Endothelial cell of umbilical vein (primary cell): ENCODE data around the gene MTG1. TPM values are rescaled to one million over a fixed set of nuclear protein-coding genes. Genes with fewer than 3 reads are reported as not detected.

Experiments
- BruUV-seq: library from RNA; stranded (reverse); fragments of 400-500 nt; replicated peaks from 2 replicates; lab custom pipeline; 2021; lab: Mats Ljungman, UMichigan
- CTCF ChIA-PET: fragments of 300-600, 350-600 bp; sonication (Branson Sonifier 250); formaldehyde crosslinking; loops from one replicate; lab custom pipeline; 2021; ENCODE audit warnings: antibody characterized with exemption, inconsistent platforms; lab: Charles Lee
- POLR2A ChIA-PET: fragments of 300-600, 350-600 bp; sonication (Branson Sonifier 250); formaldehyde crosslinking; loops from one replicate; lab custom pipeline; 2021; ENCODE audit warnings: antibody characterized with exemption, inconsistent platforms; lab: Charles Lee
- DNase-seq: peaks from one replicate; pipeline ENCODE4 v3.0.0-alpha.2; 2011; ENCODE audit warnings: low read depth, low spot score
- FAIRE-seq: peaks from 2 replicates; lab custom pipeline; 2011; peaks lifted over from hg19 to GRCh38; lab: Jason Lieb, UNC
- H2AFZ ChIP-seq: 2 replicates; pipeline ENCODE4 v1.6.0; 2012; ENCODE audit warnings: low read depth, low read length, control low read depth, inconsistent platforms
- H3K27ac ChIP-seq: 2 replicates; pipeline ENCODE4 v1.5.1; 2011; ENCODE audit warnings: low read depth, mild to moderate bottlenecking, control low read depth, low read length, moderate library complexity; ENCODE audit not compliant: insufficient read depth
- H3K27me3 ChIP-seq, 2 experiments: 2 replicates each; pipeline versions ENCODE4 v1.6.0 to v1.6.1; 2011; ENCODE audit warnings: low read length in 2 of 2, mixed read lengths in 1 of 2; ENCODE audit not compliant: control insufficient read depth in 2 of 2, insufficient read depth in 2 of 2
- H3K36me3 ChIP-seq, 2 experiments: 2 replicates in 1 of 2; 3 replicates in 1 of 2; pipeline ENCODE4 v1.5.1; 2011; ENCODE audit warnings: low read length in 2 of 2, mild to moderate bottlenecking in 1 of 2, moderate library complexity in 1 of 2; ENCODE audit not compliant: control insufficient read depth in 2 of 2, insufficient read depth in 2 of 2; ENCODE audit errors: extremely low read depth in 1 of 2
- H3K4me1 ChIP-seq: 3 replicates; pipeline ENCODE4 v1.5.1; 2011; ENCODE audit warnings: mild to moderate bottlenecking, low read length; ENCODE audit not compliant: control insufficient read depth, insufficient read depth; ENCODE audit errors: extremely low read depth
- H3K4me2 ChIP-seq: 2 replicates; pipeline ENCODE4 v1.6.1; 2011; ENCODE audit warnings: low read length, control low read depth, mixed read lengths; ENCODE audit not compliant: insufficient read depth
- H3K4me3 ChIP-seq, 3 experiments: fragments of 200-600 bp in 1 of 3; sonication (generic), shearing (Covaris generic) in 1 of 3; replicated peaks in 1 of 3; 2 replicates each; pipeline ENCODE4 v1.5.1; 2011 to 2016; ENCODE audit warnings: control low read depth in 3 of 3, low read length in 3 of 3, mild to moderate bottlenecking in 2 of 3, inconsistent platforms in 1 of 3, low read depth in 1 of 3, moderate library complexity in 1 of 3; ENCODE audit not compliant: insufficient read depth in 1 of 3
- H3K79me2 ChIP-seq: 2 replicates; pipeline ENCODE4 v1.6.0; 2012; ENCODE audit warnings: low read length, inconsistent platforms; ENCODE audit not compliant: control insufficient read depth, insufficient read depth
- H3K9ac ChIP-seq: replicated peaks from 2 replicates; pipeline ENCODE3; 2011; ENCODE audit warnings: low read length, control low read depth; ENCODE audit not compliant: insufficient read depth; ENCODE audit errors: extremely low read depth
- H3K9me1 ChIP-seq: replicated peaks from 3 replicates; pipeline ENCODE4 v1.6.0; 2011; ENCODE audit warnings: mild to moderate bottlenecking, low read length; ENCODE audit not compliant: control insufficient read depth, insufficient read depth; ENCODE audit errors: extremely low read depth
- H3K9me3 ChIP-seq: replicated peaks from 2 replicates; pipeline ENCODE4 v1.5.1; 2012; ENCODE audit warnings: low read length, inconsistent platforms; ENCODE audit not compliant: control insufficient read depth, insufficient read depth
- H4K20me1 ChIP-seq: replicated peaks from 2 replicates; pipeline ENCODE3; 2011; ENCODE audit warnings: mild to moderate bottlenecking, low read length; ENCODE audit not compliant: control insufficient read depth, insufficient read depth; ENCODE audit errors: extremely low read depth
- EZH2 ChIP-seq: IDR thresholded peaks from 2 replicates; pipeline ENCODE4 v1.6.1; 2012; ENCODE audit warnings: borderline replicate concordance, low read depth, mild to moderate bottlenecking, moderate library complexity, low read length, inconsistent platforms; ENCODE audit not compliant: severe bottlenecking
- FOS ChIP-seq: IDR thresholded peaks from 2 replicates; pipeline ENCODE4 v1.6.1; 2011; ENCODE audit warnings: mild to moderate bottlenecking, low read length, moderate library complexity, borderline replicate concordance; ENCODE audit not compliant: insufficient read depth
- GATA2 ChIP-seq: IDR thresholded peaks from 2 replicates; pipeline ENCODE4 v1.7.0; 2011; ENCODE audit warnings: low read depth, mild to moderate bottlenecking, moderate library complexity, mixed read lengths, low read length; ENCODE audit not compliant: insufficient read length, insufficient read depth
- JUN ChIP-seq: IDR thresholded peaks from 2 replicates; pipeline ENCODE4 v1.6.1; 2011; ENCODE audit warnings: borderline replicate concordance, low read depth; ENCODE audit not compliant: insufficient read length, insufficient read depth
- MYC ChIP-seq: IDR thresholded peaks from one replicate; pipeline ENCODE4 v1.6.1; 2011; ENCODE audit warnings: mild to moderate bottlenecking, low read depth, low read length
- POLR2A ChIP-seq: IDR thresholded peaks from 2 replicates; pipeline ENCODE4 v1.6.1; 2012; ENCODE audit warnings: low read depth, mild to moderate bottlenecking, control low read depth, low read length
- POLR2AphosphoS5 ChIP-seq: IDR thresholded peaks from 2 replicates; pipeline ENCODE4 v1.6.1; 2012; ENCODE audit warnings: low read depth, mild to moderate bottlenecking, control low read depth, low read length, moderate library complexity; ENCODE audit not compliant: insufficient read depth
- dilution Hi-C: fragments of 300-500 bp; cut with MboI; formaldehyde crosslinking; loops from one replicate; pipeline ENCODE4 v1.15.0; 2019; ENCODE audit warnings: low sequenced_read_pairs; ENCODE audit not compliant: extremely low pct_ligation_motif_present
- intact Hi-C: fragments of 100-400 bp; cut with micrococcal nuclease; formaldehyde crosslinking; loops from one replicate; pipeline ENCODE4 v1.10.0; 2022
- polyA plus RNA-seq, 4 experiments: library from polyadenylated mRNA; depleted of rRNA in 3 of 4; stranded (reverse) in 3 of 4; unstranded in 1 of 4; fragments of >200 nt; gene quantifications; 2 replicates each; pipeline versions ENCODE4 v1.2.1 to v1.2.3, GENCODE V29; 2011 to 2012; ENCODE audit warnings: missing spikeins in 1 of 4
- total RNA-seq: library from RNA; stranded (reverse); gene quantifications from 2 replicates; pipeline ENCODE4 v1.2.3, GENCODE V29; 2021
- TF ChIP-seq, protein P1 (sequence below), 2 donors: IDR thresholded peaks; 1 replicate in 1 of 2; 2 replicates in 1 of 2; pipeline ENCODE4 v1.5.1; 2011; ENCODE audit warnings: low read length in 2 of 2, mild to moderate bottlenecking in 2 of 2, moderate library complexity in 2 of 2, control low read depth in 1 of 2, inconsistent platforms in 1 of 2, low read depth in 1 of 2; ENCODE audit not compliant: insufficient read depth in 1 of 2; ENCODE audit errors: extremely low read depth in 1 of 2
- TF ChIP-seq, protein P2 (sequence below): IDR thresholded peaks from 2 replicates; pipeline ENCODE4 v1.6.1; 2011; ENCODE audit not compliant: insufficient read depth, insufficient read length

The MTG1 gene
- total and polyA plus RNA-seq, 2 donors (not counting 3 experiments of a cell fraction or from before 2014, with no cell fraction given) = 66.5 to 91.6 TPM

DNA sequence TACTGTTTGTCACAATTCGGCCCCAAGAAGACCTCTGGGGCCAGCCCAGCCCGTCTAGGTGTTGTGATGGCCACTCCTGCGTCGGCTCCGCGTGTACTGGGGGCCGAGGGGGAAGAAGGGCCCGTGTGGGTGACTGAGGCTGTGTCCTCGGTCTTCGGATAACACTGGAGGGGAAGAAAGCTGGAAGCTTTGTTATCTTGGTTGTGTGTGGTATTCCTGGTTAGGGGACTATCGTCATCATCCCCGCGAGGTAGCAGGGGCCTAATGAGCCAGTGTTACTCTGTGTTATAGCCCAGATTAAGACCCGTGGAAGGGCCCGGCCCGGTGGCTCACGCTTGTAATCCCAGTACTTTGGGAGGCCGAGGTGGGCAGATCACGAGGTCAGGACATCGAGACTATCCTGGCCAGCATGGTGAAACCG lies 854 bp downstream of the MTG1 start:
- intact Hi-C loops = loop anchor here (1.0 to 5.0 kb wide), 4 partner anchors 17 to 88 kb away; partner anchors contain the start of genes ECHS1, TUBGCP2 and ZNF511
- no peak for FAIRE-seq

GRCh38 chr10:133396035-133396624 lies 2.2 kb downstream of the MTG1 start:
- H3K27ac ChIP-seq = no peak overlapping the region
- intact Hi-C loops (no loop called here), dilution Hi-C loops (no loop called here)
- H3K79me2 ChIP-seq = peaks cover 33% of the 10 kb centered on the region
- H3K4me1 ChIP-seq = peaks cover 4% of the 10 kb centered on the region
- no peak overlapping the region for H2AFZ ChIP-seq
- no peaks in the 10 kb centered on the region for H3K9me3 ChIP-seq
- no peaks in the 10 kb centered on the region for H4K20me1 ChIP-seq
- FAIRE-seq (peak; percentile 57), DNase-seq (no peak)
- no peak overlapping the region for H3K4me2 ChIP-seq
- BruUV-seq = no TSS peak
- ChIA-PET POLR2A (no interaction called here), CTCF (no interaction called here)
- no peaks in the 10 kb centered on the region for H3K9me1 ChIP-seq
- TF ChIP-seq POLR2A (no peak), FOS (no peak), MYC (no peak), EZH2 (no peak), POLR2AphosphoS5 (no peak), GATA2 (no peak), JUN (no peak)
- TF ChIP-seq, protein P1, sequence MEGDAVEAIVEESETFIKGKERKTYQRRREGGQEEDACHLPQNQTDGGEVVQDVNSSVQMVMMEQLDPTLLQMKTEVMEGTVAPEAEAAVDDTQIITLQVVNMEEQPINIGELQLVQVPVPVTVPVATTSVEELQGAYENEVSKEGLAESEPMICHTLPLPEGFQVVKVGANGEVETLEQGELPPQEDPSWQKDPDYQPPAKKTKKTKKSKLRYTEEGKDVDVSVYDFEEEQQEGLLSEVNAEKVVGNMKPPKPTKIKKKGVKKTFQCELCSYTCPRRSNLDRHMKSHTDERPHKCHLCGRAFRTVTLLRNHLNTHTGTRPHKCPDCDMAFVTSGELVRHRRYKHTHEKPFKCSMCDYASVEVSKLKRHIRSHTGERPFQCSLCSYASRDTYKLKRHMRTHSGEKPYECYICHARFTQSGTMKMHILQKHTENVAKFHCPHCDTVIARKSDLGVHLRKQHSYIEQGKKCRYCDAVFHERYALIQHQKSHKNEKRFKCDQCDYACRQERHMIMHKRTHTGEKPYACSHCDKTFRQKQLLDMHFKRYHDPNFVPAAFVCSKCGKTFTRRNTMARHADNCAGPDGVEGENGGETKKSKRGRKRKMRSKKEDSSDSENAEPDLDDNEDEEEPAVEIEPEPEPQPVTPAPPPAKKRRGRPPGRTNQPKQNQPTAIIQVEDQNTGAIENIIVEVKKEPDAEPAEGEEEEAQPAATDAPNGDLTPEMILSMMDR (IDR thresholded peaks at IDR 0.05; ENCODE audit: extremely low read depth in 1 of 2, insufficient read depth in 1 of 2, low read depth in 1 of 2, low read length in 2 of 2) = no peak
- TF ChIP-seq, protein P2, sequence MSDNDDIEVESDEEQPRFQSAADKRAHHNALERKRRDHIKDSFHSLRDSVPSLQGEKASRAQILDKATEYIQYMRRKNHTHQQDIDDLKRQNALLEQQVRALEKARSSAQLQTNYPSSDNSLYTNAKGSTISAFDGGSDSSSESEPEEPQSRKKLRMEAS = no peak
- no peaks in the 10 kb centered on the region for H3K27me3 ChIP-seq
- no peak overlapping the region for H3K4me3 ChIP-seq
- H3K36me3 ChIP-seq = peaks cover 11 to 15% of the 10 kb centered on the region in 2 experiments
- H3K9ac ChIP-seq = no peak overlapping the region

More for the DNA sequence above, 854 bp downstream of the MTG1 start:
- Histone ChIP-seq H3K4me3 (peak overlapping the region; percentile 46 to 83 (median 69)), H4K20me1 (no peaks in the 10 kb centered on the region), H3K4me2 (peak overlapping the region; percentile 69), H3K9me1 (no peaks in the 10 kb centered on the region), H3K9ac (peak overlapping the region; percentile 76), H3K27ac (peak overlapping the region; percentile 12), H3K9me3 (no peaks in the 10 kb centered on the region), H3K27me3 (no peaks in the 10 kb centered on the region), H3K36me3 (peaks cover 6 to 11% of the 10 kb centered on the region in 2 experiments), H2AFZ (no peak overlapping the region), H3K79me2 (peaks cover 31% of the 10 kb centered on the region), H3K4me1 (peaks cover 9% of the 10 kb centered on the region)
- dilution Hi-C loops = no loop called here
- TSS peak; percentile 55 for BruUV-seq
- ChIA-PET CTCF (no interaction called here), POLR2A (no interaction called here)
- no peak for TF ChIP-seq FOS
- TF ChIP-seq GATA2 = no peak
- TF ChIP-seq POLR2A = no peak
- no peak for DNase-seq
